Measurements from ENCODE around the gene ARL4A. TPM values are rescaled to one million over a fixed set of nuclear protein-coding genes. Genes with fewer than 3 reads are reported as not detected.

Gene ARL4A
- total and polyA plus RNA-seq, 9 of the 15 experiments (the other 6 are each of a cell fraction or from before 2014, with no cell fraction given): 118 to 688 (median 172) TPM

DNA sequence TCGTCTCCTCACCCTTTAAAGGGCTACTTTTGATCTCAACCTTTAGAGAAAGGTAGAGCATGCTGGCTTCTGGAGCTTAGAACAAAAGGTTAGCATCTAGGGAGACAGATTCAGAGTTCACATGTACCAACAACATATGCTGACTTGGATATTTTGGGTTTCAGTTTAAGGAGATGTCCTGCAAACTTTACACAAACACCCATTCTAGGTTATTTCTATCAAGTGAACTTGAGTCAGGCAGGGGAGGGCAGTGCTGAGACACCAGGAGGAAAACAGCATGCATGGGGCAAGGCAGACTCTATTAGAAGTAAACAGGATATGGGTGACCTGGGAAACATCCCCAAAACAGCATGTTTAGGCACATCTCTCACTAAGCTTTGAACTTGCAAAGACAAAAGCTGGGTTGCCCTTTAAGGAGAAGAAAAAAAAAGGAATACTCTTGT is 43.8 kb downstream of the ARL4A start (continued):
- no peak for TF ChIP-seq RUNX1 (IDR thresholded peaks at IDR 0.05; ENCODE audit: low read depth)
- TF ChIP-seq, protein P1, sequence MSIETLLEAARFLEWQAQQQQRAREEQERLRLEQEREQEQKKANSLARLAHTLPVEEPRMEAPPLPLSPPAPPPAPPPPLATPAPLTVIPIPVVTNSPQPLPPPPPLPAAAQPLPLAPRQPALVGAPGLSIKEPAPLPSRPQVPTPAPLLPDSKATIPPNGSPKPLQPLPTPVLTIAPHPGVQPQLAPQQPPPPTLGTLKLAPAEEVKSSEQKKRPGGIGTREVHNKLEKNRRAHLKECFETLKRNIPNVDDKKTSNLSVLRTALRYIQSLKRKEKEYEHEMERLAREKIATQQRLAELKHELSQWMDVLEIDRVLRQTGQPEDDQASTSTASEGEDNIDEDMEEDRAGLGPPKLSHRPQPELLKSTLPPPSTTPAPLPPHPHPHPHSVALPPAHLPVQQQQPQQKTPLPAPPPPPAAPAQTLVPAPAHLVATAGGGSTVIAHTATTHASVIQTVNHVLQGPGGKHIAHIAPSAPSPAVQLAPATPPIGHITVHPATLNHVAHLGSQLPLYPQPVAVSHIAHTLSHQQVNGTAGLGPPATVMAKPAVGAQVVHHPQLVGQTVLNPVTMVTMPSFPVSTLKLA (conservative IDR thresholded peaks at IDR 0.05): peak; percentile 71 to 82; a peak in 3 of 4 replicates

DNA sequence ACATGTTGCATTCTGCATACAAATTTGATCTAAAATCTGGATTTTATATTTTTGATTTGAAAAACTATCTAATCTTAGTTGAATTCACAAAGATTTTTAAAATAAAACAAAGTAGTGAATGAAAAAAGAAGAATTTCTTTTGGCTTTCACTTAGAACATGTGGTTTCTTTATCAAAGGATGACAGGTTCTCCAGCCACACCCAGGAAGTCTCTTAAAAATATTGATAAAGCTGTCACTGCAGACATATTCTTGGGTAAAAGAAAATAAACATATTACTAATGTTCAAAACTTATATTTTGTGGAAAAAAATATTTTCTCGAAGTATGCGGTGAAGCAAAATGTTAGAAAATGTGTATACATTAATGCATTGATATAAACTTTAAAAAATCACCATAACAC is 44.3 kb downstream of the ARL4A start:
- Histone ChIP-seq H3K36me3 (ENCODE audit: control insufficient read depth, insufficient read depth, low read length) (no peaks in the 10 kb centered on the region), H3K9me3 (replicated peaks; ENCODE audit: control insufficient read depth, insufficient read depth, low read depth, low read length) (no peaks in the 10 kb centered on the region; the same call in 1 of the 2 replicates), H3K4me2 (ENCODE audit: insufficient read depth, low read length) (no peak overlapping the region), H3K9ac (ENCODE audit: insufficient read depth in 1 of 2, low read depth in 2 of 2, low read length in 2 of 2) (peak overlapping the region in 1 of 2 experiments; percentile 72; a peak in 2 of 4 replicates), H3K79me2 (ENCODE audit: control insufficient read depth, insufficient read depth, low read length) (peaks cover 41% of the 10 kb centered on the region), H4K20me1 (replicated peaks; ENCODE audit: control insufficient read depth, insufficient read depth, low read length) (no peaks in the 10 kb centered on the region), H2AFZ (ENCODE audit: low read depth, low read length) (0 out of 2 replicates have a peak overlapping the region, but pooled peaks have one; percentile 75), H3K27me3 (ENCODE audit: control insufficient read depth in 2 of 2, insufficient read depth in 2 of 2, low read length in 2 of 2) (no peaks in the 10 kb centered on the region), H3K4me3 (no peak overlapping the region), H3K27ac (ENCODE audit: extremely low read depth, low read depth, low read length) (peak overlapping the region; percentile 95; the same call in 2 of the 3 replicates), H3K4me1 (replicated peaks in 1 of 2; ENCODE audit: control insufficient read depth in 2 of 2, insufficient read depth in 2 of 2, low read length in 2 of 2) (peaks cover 4 to 50% of the 10 kb centered on the region in 2 experiments), H3K9me1 (ENCODE audit: control insufficient read depth, insufficient read depth, low read length) (no peaks in the 10 kb centered on the region)
- intact Hi-C loops (cut with micrococcal nuclease) (loop anchor here (1.0 to 5.0 kb wide), 5 partner anchors 12 to 383 kb away; partner anchors contain the start of gene ARL4A), in situ Hi-C loops (cut with MboI) (no loop called here)
- peak; percentile 46 to 78 (median 50) for DNase-seq (ENCODE audit: extremely low read depth in 1 of 4, low spot score in 3 of 4)
- CTCF ChIA-PET (ENCODE audit: low intra/inter-chr PET ratio): no interaction called here
- 0% methylated on average over 2 of the region's 2 CpGs for WGBS (ENCODE audit: insufficient coverage, low coverage, missing lambda C conversion rate)
- POLR2A ChIA-PET: interaction anchor here (0.7 to 1.6 kb wide), 4 partner anchors 15 to 385 kb away, joined by 3 read pairs; no protein-coding TSS in a partner anchor
- BruUV-seq (replicated peaks): no TSS peak
- FAIRE-seq: peak; percentile 46
- ATAC-seq: peak; percentile 50
- peak in 1 of 2 experiments; percentile 33 for TF ChIP-seq NCOA2 (IDR thresholded peaks at IDR 0.05; ENCODE audit: partially characterized antibody in 2 of 2)
- TF ChIP-seq, protein P2, sequence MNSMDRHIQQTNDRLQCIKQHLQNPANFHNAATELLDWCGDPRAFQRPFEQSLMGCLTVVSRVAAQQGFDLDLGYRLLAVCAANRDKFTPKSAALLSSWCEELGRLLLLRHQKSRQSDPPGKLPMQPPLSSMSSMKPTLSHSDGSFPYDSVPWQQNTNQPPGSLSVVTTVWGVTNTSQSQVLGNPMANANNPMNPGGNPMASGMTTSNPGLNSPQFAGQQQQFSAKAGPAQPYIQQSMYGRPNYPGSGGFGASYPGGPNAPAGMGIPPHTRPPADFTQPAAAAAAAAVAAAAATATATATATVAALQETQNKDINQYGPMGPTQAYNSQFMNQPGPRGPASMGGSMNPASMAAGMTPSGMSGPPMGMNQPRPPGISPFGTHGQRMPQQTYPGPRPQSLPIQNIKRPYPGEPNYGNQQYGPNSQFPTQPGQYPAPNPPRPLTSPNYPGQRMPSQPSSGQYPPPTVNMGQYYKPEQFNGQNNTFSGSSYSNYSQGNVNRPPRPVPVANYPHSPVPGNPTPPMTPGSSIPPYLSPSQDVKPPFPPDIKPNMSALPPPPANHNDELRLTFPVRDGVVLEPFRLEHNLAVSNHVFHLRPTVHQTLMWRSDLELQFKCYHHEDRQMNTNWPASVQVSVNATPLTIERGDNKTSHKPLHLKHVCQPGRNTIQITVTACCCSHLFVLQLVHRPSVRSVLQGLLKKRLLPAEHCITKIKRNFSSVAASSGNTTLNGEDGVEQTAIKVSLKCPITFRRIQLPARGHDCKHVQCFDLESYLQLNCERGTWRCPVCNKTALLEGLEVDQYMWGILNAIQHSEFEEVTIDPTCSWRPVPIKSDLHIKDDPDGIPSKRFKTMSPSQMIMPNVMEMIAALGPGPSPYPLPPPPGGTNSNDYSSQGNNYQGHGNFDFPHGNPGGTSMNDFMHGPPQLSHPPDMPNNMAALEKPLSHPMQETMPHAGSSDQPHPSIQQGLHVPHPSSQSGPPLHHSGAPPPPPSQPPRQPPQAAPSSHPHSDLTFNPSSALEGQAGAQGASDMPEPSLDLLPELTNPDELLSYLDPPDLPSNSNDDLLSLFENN (IDR thresholded peaks at IDR 0.05; ENCODE audit: low read depth in 2 of 2, low read length in 2 of 2): peak in 1 of 2 experiments; percentile 65; a peak in 2 of 4 replicates
